ENCODE measurements around the gene SRMS. TPM values are rescaled to one million over a fixed set of nuclear protein-coding genes. Genes with fewer than 3 reads are reported as not detected.

Gene SRMS
- total and polyA plus RNA-seq, 11 donors: not detected

GRCh38 chr20:63567386-63568169 is 20.0 kb upstream of the SRMS start:
- peak overlapping the region in 2 of 12 donors; percentile 3 to 39 for H3K4me3 ChIP-seq
- TF ChIP-seq POLR2A (IDR thresholded peaks at IDR 0.05): no peak
- TF ChIP-seq CTCF (IDR thresholded peaks at IDR 0.05): no peak
- intact Hi-C loops (cut with DNase I): no loop called here
- peak in 2 of 5 donors; percentile 58 to 62 for DNase-seq
- peaks cover 0 to 8% (median 0%) of the 10 kb centered on the region in 9 donors for H3K27me3 ChIP-seq
- peak overlapping the region in 1 of 12 donors; percentile 46 for H3K27ac ChIP-seq
- peaks cover 0 to 73% (median 36%) of the 10 kb centered on the region in 9 donors for H3K36me3 ChIP-seq
- peaks cover 0 to 35% (median 1%) of the 10 kb centered on the region in 12 donors for H3K4me1 ChIP-seq
- no peaks in the 10 kb centered on the region for H3K9me3 ChIP-seq
- peak in 3 of 4 donors; percentile 31 to 61 (median 37) for ATAC-seq
- WGBS, 4 donors: 84 to 91% (median 87%) methylated on average over 23 to 37 of the region's 37 CpGs

DNA sequence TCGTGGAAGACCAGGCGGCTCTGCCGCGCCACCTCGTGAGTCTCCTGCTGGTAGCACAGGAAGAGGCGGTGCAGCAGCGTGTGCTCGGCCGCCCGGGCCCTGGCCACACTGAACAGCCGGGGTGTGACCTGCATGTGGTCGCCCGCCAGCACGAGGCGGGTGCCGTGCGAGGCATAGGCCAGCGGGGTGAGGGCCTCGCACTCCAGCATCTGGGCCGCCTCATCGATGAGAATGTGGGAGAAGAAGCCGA is 19.5 kb upstream of the SRMS start:
- TF ChIP-seq POLR2A (IDR thresholded peaks at IDR 0.05) (no peak), CTCF (IDR thresholded peaks at IDR 0.05) (no peak)
- no peak overlapping the region for H3K27ac ChIP-seq
- no peak for DNase-seq
- 92 to 96% (median 94%) methylated on average over 14 to 22 of the region's 22 CpGs for WGBS, 4 donors
- ATAC-seq: peak in 1 of 4 donors; percentile 2
- peaks cover 4 to 73% (median 37%) of the 10 kb centered on the region in 9 donors for H3K36me3 ChIP-seq
- no peak overlapping the region for H3K4me3 ChIP-seq
- H3K27me3 ChIP-seq: peaks cover 0 to 3% (median 0%) of the 10 kb centered on the region in 9 donors
- peaks cover 0 to 30% (median 0%) of the 10 kb centered on the region in 12 donors for H3K4me1 ChIP-seq
- intact Hi-C loops (cut with DNase I): no loop called here
- H3K9me3 ChIP-seq: no peaks in the 10 kb centered on the region

DNA sequence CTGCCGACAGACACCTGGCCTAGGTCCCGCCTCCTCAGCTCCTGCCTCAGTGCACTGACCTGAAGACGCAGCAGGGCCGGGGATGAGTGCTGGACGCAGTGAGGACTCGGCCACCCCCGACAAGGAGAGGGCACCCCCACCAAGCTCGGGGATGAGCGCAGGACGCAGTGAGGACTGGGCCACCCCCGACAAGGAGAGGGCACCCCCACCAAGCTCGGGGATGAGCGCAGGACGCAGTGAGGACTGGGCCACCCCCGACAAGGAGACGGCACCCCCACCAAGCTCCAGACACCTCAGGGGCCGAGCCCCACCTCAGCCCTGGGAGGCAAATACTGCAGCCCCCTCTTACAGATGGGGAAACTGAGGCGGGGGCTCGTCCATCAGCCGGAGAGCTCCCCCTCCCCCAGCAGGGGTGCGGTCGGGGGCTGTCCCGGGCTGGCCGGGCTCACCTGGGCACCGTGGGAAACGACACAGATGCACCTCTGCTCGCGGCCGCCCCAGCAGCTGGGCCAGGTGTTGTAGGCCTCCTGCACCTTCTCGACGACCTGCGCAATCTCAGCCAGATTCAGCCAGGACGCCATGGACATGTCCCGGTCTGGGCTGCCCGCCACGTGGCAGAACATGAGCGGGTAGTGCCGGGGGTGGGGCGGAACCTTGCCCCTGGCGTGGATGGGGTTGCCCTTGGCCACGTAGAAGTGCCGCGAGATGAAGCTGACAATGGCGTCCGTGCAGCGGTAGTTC is 19.0 kb upstream of the SRMS start:
- Histone ChIP-seq H3K27me3 (no peaks in the 10 kb centered on the region), H3K4me3 (no peak overlapping the region), H3K4me1 (peaks cover 0 to 29% (median 0%) of the 10 kb centered on the region in 12 donors), H3K27ac (no peak overlapping the region), H3K36me3 (peaks cover 4 to 75% (median 40%) of the 10 kb centered on the region in 9 donors), H3K9me3 (no peaks in the 10 kb centered on the region)
- TF ChIP-seq CTCF (IDR thresholded peaks at IDR 0.05) (no peak), POLR2A (IDR thresholded peaks at IDR 0.05) (no peak)
- intact Hi-C loops (cut with DNase I): no loop called here
- ATAC-seq (peak in 2 of 4 donors; percentile 23 to 28), DNase-seq (no peak)
- 90 to 93% (median 91%) methylated on average over 25 to 46 of the region's 46 CpGs for WGBS, 4 donors

GRCh38 chr20:63565699-63566335 is 18.3 kb upstream of the SRMS start:
- H3K27ac ChIP-seq: no peak overlapping the region
- intact Hi-C loops (cut with DNase I): no loop called here

More at GRCh38 chr20:63565699-63566335, 18.3 kb upstream of the SRMS start:
- Histone ChIP-seq H3K9me3 (no peaks in the 10 kb centered on the region), H3K4me1 (peaks cover 0 to 29% (median 0%) of the 10 kb centered on the region in 12 donors), H3K27me3 (no peaks in the 10 kb centered on the region), H3K4me3 (no peak overlapping the region), H3K36me3 (peaks cover 4 to 83% (median 48%) of the 10 kb centered on the region in 9 donors)
- ATAC-seq (no peak), DNase-seq (no peak)
- TF ChIP-seq CTCF (IDR thresholded peaks at IDR 0.05) (no peak), POLR2A (IDR thresholded peaks at IDR 0.05) (no peak)
- 96 to 97% (median 97%) methylated on average over 33 to 43 of the region's 43 CpGs for WGBS, 4 donors

Measured in heart left ventricle (tissue), 16 donors.